GM21367 (cell line): ENCODE results near the gene RPS27.
A peak's percentile ranks its signal among the peaks of the same experiment; 100 is the strongest.
"Not testable (repeated sequence)": the region's sequence is repeated elsewhere in the genome, so short reads cannot be mapped to it uniquely, and the experiment has no call there.

Experiments used
- ATAC-seq: cut with Tn5 transposase; IDR thresholded peaks from one replicate; pipeline ENCODE4 v1.9.1; 2021; ENCODE audit not compliant: unreplicated experiment

RPS27 gene

GRCh38 chr1:153960206-153960605 is 30.4 kb upstream of the RPS27 start:
- no peak for ATAC-seq

- no peak for ATAC-seq
These were observed 29.1 kb upstream of the RPS27 start for GRCh38 chr1:153961421-153961820.

GRCh38 chr1:153962088-153963029 is 28.2 kb upstream of the RPS27 start:
- ATAC-seq, result no peak

GRCh38 chr1:153963030-153963849 is 27.3 kb upstream of the RPS27 start, which contains the start of gene SLC39A1:
SLC39A1 (minus strand) TSS chr1:153963537; CDS start chr1:153962715, 822 bp downstream.
- peak; percentile 30 for ATAC-seq

- no peak for ATAC-seq
These were observed 26.7 kb upstream of the RPS27 start for GRCh38 chr1:153963850-153964331.

- peak; percentile 45 for ATAC-seq
These were observed 23.2 kb upstream of the RPS27 start, which contains the start of gene CREB3L4 for GRCh38 chr1:153967107-153967999. CREB3L4 (plus strand) TSS chr1:153967902; CDS start chr1:153968526, 624 bp downstream.

GRCh38 chr1:153968000-153968363 is 22.6 kb upstream of the RPS27 start:
- ATAC-seq, result no peak

GRCh38 chr1:153968408-153968807 is 22.2 kb upstream of the RPS27 start:
- no peak for ATAC-seq

GRCh38 chr1:153968972-153969371 is 21.6 kb upstream of the RPS27 start:
- ATAC-seq, result no peak

GRCh38 chr1:153970346-153970745 is 20.2 kb upstream of the RPS27 start:
- ATAC-seq, result no peak

- ATAC-seq, result no peak
These were observed 17.5 kb upstream of the RPS27 start for GRCh38 chr1:153973071-153973470.

- no peak for ATAC-seq
These were observed 17.0 kb upstream of the RPS27 start for GRCh38 chr1:153973525-153973924.

GRCh38 chr1:153976819-153977249 is 13.7 kb upstream of the RPS27 start:
- no peak for ATAC-seq

GRCh38 chr1:153977250-153978240 is 13.0 kb upstream of the RPS27 start, which contains the start of gene JTB:
JTB (minus strand) TSS chr1:153977674; CDS start chr1:153977252, 422 bp downstream.
- peak; percentile 62 for ATAC-seq

- no peak for ATAC-seq
These were observed 12.2 kb upstream of the RPS27 start for GRCh38 chr1:153978274-153978909.

GRCh38 chr1:153979091-153979490 is 11.5 kb upstream of the RPS27 start:
- not testable (repeated sequence) for ATAC-seq

- ATAC-seq, result not testable (repeated sequence)
These were observed 8.8 kb upstream of the RPS27 start for GRCh38 chr1:153981735-153982134.

GRCh38 chr1:153984123-153984894 is 6.3 kb upstream of the RPS27 start:
- ATAC-seq, result no peak
